C4-2B (cell line): Measurements from ENCODE around the gene SMIM7.
A peak's percentile ranks its signal among the peaks of the same experiment; 100 is the strongest.

Experiments used
- H3K27ac ChIP-seq: fragments of 450-650 bp; 2 replicates; pipeline ENCODE4 v1.5.1; 2017
- ZFX ChIP-seq: fragments of 450-650 bp; IDR thresholded peaks from 2 replicates; pipeline ENCODE4 v1.6.1; 2017
- TF ChIP-seq, protein P1 (sequence below): fragments of 450-650 bp; conservative IDR thresholded peaks from 2 replicates; pipeline ENCODE4 v1.5.1; 2017; ENCODE audit warnings: mild to moderate bottlenecking

Gene SMIM7

DNA sequence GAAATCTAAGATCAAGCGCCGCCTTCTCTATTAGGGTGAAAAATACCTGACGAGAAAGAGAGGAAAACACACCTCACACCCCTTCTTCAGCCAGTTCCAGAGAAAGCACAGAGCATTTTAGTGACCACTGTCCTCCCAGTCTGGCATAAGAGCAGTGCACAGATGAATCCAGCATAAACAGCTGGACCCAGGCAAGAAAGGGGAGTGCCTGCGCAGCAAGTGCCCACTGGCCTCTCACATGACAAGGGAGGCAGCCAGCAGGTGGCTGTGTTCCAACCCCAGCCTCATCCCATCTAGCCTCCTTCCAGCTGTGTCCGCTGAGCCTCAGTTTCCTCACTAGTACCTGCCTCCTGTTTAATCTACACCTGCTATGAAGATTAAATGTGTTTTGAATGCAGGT, 39.9 kb downstream of the SMIM7 start:
- no peak overlapping the region for H3K27ac ChIP-seq
- no peak for TF ChIP-seq ZFX
- TF ChIP-seq, protein P1, sequence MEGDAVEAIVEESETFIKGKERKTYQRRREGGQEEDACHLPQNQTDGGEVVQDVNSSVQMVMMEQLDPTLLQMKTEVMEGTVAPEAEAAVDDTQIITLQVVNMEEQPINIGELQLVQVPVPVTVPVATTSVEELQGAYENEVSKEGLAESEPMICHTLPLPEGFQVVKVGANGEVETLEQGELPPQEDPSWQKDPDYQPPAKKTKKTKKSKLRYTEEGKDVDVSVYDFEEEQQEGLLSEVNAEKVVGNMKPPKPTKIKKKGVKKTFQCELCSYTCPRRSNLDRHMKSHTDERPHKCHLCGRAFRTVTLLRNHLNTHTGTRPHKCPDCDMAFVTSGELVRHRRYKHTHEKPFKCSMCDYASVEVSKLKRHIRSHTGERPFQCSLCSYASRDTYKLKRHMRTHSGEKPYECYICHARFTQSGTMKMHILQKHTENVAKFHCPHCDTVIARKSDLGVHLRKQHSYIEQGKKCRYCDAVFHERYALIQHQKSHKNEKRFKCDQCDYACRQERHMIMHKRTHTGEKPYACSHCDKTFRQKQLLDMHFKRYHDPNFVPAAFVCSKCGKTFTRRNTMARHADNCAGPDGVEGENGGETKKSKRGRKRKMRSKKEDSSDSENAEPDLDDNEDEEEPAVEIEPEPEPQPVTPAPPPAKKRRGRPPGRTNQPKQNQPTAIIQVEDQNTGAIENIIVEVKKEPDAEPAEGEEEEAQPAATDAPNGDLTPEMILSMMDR, result no peak

GRCh38 chr19:16619457-16619856, 40.5 kb downstream of the SMIM7 start:
- H3K27ac ChIP-seq, result no peak overlapping the region
- TF ChIP-seq, protein P1, result no peak
- no peak for TF ChIP-seq ZFX

DNA sequence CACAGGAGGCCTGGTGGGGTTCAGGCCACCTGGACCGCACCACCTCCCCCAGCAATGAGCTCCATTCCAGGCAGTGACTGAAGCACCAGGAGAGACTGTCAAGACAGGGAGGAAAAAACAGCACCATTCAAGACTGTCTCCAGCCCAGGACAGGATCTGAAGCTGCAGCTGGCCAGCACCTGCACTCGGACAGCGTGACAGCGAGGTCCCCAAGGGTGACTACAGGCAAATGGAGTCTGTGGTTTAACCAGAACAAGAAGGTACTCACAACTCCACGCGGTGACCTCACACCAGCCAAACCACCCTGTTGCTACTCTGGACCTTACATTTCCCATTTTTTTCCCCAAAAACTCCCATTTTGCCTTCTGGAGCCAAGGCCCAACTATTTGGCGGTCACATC, 41.7 kb downstream of the SMIM7 start:
- TF ChIP-seq, protein P1, result no peak
- no peak for TF ChIP-seq ZFX
- H3K27ac ChIP-seq, result no peak overlapping the region

DNA sequence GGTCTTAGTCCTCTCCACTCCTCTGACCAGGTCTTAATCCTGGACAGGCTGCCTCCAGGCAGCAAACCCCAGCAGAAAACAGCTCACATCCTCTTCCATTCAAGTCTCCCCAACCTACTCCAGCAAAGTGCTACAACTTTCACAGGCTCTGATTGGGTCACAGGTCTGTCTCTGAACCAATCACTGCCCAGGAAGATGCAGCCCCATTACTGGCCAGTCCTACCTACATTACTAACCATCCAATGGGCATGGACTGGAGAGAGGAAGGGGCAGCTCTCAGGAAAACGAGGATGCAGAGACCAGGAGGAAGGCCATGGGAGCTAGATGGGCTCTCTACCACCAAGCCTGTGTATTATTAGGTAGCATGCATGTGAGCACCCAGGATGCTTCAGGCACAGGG, 44.1 kb downstream of the SMIM7 start:
- H3K27ac ChIP-seq, result peak overlapping the region; percentile 47
- TF ChIP-seq ZFX, result no peak
- TF ChIP-seq, protein P1, result no peak

DNA sequence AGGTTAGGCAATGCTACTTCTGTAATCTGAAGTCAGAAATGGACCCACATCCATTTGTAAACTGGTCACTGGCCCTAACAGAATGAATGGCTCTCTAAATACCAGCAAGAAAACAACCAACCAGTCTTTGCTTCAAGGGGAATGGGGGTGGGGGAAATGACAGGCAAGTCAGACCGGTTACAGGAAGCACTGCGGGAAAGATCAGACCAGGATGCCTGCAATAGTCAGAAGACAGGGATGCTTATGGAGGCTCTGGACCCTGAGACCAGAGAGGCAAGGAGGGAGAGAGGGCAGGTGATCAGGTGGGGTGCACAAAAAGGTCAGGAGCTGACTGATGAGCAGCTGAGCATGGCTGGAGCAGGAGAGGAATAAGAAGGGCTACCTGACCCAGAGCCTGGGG, 45.0 kb downstream of the SMIM7 start:
- H3K27ac ChIP-seq, result peak overlapping the region; percentile 47
- TF ChIP-seq ZFX, result no peak
- TF ChIP-seq, protein P1, result no peak

DNA sequence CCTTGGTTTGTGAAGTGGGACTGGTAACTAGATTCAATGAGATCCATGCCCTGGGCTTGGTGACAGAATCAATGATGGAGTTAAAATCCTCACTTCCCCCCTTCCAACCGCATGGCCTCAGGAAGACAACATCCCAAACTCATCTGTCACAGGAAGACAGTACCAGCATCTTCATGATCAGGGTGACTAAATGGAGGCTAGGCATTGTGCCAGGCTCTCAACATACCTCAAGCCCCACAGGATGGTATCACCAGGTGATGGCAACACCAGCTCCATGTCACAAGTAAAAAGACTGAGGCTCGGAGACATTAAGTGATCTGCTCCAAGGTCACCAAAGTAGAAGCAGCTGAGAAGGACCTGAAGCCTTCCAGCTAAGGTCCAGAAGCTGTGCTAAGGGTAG, 46.1 kb downstream of the SMIM7 start:
- TF ChIP-seq, protein P1, result no peak
- TF ChIP-seq ZFX, result no peak
- peak overlapping the region; percentile 47; the same call in 1 of the 2 replicates for H3K27ac ChIP-seq

- no peak overlapping the region for H3K27ac ChIP-seq
Observed at GRCh38 chr19:16612636-16613035, 47.3 kb downstream of the SMIM7 start.

More at GRCh38 chr19:16612636-16613035, 47.3 kb downstream of the SMIM7 start:
- TF ChIP-seq, protein P1, result no peak
- TF ChIP-seq ZFX, result no peak
